ENCODE measurements around the gene IRAK1. TPM values are rescaled to one million over a fixed set of nuclear protein-coding genes. Genes with fewer than 3 reads are reported as not detected.

IRAK1 gene
- total and polyA plus RNA-seq, 2 donors (not counting 3 experiments of a cell fraction or from before 2014, with no cell fraction given): 63.6 to 138 TPM

DNA sequence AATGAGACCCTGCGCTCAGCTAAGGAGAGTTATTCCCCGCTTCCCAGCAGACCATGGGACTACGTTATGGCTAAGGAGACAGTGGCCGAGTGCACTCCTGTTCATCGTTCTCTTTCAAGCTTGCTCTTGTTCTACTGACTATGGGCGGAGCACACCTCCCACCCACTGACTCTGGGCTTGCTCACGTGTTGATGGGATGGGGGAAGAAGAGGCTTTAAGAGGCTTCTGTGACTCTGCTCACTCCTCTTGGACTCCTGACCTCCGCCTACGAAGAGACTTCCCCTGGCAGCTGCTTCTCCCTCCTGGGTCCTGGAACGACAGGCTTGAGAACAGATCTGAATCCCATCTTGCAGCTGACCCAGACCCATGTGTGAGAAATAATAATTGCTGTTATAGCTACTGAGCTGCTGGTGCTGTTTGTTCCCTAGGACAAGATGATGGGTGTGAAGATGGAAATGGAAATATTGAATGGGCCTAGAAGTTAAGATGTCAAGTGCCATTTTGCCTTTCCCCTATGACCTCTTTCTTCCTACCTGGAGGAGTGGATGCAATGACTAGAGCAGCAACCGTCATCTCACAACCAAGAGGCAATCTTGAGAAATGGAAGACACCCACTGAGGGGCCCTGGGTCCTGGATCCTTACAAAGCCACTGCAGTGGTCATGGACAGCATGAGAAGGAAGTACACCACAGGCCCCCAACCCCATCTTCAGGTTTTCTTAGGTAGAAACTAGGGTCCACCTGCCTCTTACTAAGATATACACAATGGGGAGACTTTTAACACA, 38.7 kb upstream of the IRAK1 start:
- peaks cover 46% of the 10 kb centered on the region for H3K79me2 ChIP-seq (ENCODE audit: control insufficient read depth, insufficient read depth, low read length)
- no peaks in the 10 kb centered on the region for H3K9me3 ChIP-seq (replicated peaks; ENCODE audit: control insufficient read depth, insufficient read depth, low read length)
- DNase-seq (ENCODE audit: low read depth, low spot score) (no peak), FAIRE-seq (no peak)
- H3K27me3 ChIP-seq (ENCODE audit: control insufficient read depth in 2 of 2, insufficient read depth in 2 of 2, low read length in 2 of 2): no peaks in the 10 kb centered on the region
- H3K9ac ChIP-seq (replicated peaks; ENCODE audit: extremely low read depth, insufficient read depth, low read length): no peak overlapping the region
- no peak overlapping the region for H3K4me3 ChIP-seq (replicated peaks in 1 of 3; ENCODE audit: insufficient read depth in 1 of 3, low read depth in 1 of 3, low read length in 3 of 3)
- intact Hi-C loops (cut with micrococcal nuclease): no loop called here
- H3K27ac ChIP-seq (ENCODE audit: insufficient read depth, low read depth, low read length): no peak overlapping the region
- no TSS peak for BruUV-seq (replicated peaks)
- H3K9me1 ChIP-seq (replicated peaks; ENCODE audit: control insufficient read depth, extremely low read depth, insufficient read depth, low read length): no peaks in the 10 kb centered on the region
- no peaks in the 10 kb centered on the region for H3K36me3 ChIP-seq (ENCODE audit: control insufficient read depth in 2 of 2, extremely low read depth in 1 of 2, insufficient read depth in 2 of 2, low read length in 2 of 2)
- no peak overlapping the region for H3K4me2 ChIP-seq (ENCODE audit: insufficient read depth, low read length)
- CTCF ChIA-PET: no interaction called here
- dilution Hi-C loops (cut with MboI; ENCODE audit: extremely low pct_ligation_motif_present, low sequenced_read_pairs): no loop called here
- peaks cover 7% of the 10 kb centered on the region for H3K4me1 ChIP-seq (ENCODE audit: control insufficient read depth, extremely low read depth, insufficient read depth, low read length)
- no peaks in the 10 kb centered on the region for H4K20me1 ChIP-seq (replicated peaks; ENCODE audit: control insufficient read depth, extremely low read depth, insufficient read depth, low read length)
- POLR2A ChIA-PET: no interaction called here
- TF ChIP-seq JUN (IDR thresholded peaks at IDR 0.05; ENCODE audit: borderline replicate concordance, insufficient read depth, insufficient read length, low read depth): no peak
- no peak for TF ChIP-seq FOS (IDR thresholded peaks at IDR 0.05; ENCODE audit: borderline replicate concordance, insufficient read depth, low read length)
- TF ChIP-seq, protein P1, sequence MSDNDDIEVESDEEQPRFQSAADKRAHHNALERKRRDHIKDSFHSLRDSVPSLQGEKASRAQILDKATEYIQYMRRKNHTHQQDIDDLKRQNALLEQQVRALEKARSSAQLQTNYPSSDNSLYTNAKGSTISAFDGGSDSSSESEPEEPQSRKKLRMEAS (IDR thresholded peaks at IDR 0.05; ENCODE audit: insufficient read depth, insufficient read length): no peak
- TF ChIP-seq POLR2A (IDR thresholded peaks at IDR 0.05; ENCODE audit: low read depth, low read length): no peak
- TF ChIP-seq MYC (IDR thresholded peaks at IDR 0.05; ENCODE audit: low read depth, low read length): no peak
- no peak overlapping the region for H2AFZ ChIP-seq (ENCODE audit: low read depth, low read length)

GRCh38 chrX:154057791-154058190, 38.1 kb upstream of the IRAK1 start:
- Histone ChIP-seq H3K4me3 (replicated peaks in 1 of 3; ENCODE audit: insufficient read depth in 1 of 3, low read depth in 1 of 3, low read length in 3 of 3) (no peak overlapping the region), H3K4me2 (ENCODE audit: insufficient read depth, low read length) (no peak overlapping the region), H3K9ac (replicated peaks; ENCODE audit: extremely low read depth, insufficient read depth, low read length) (no peak overlapping the region), H3K27me3 (ENCODE audit: control insufficient read depth in 2 of 2, insufficient read depth in 2 of 2, low read length in 2 of 2) (no peaks in the 10 kb centered on the region), H3K9me1 (replicated peaks; ENCODE audit: control insufficient read depth, extremely low read depth, insufficient read depth, low read length) (no peaks in the 10 kb centered on the region), H3K79me2 (ENCODE audit: control insufficient read depth, insufficient read depth, low read length) (peaks cover 46% of the 10 kb centered on the region), H3K9me3 (replicated peaks; ENCODE audit: control insufficient read depth, insufficient read depth, low read length) (no peaks in the 10 kb centered on the region), H3K36me3 (ENCODE audit: control insufficient read depth in 2 of 2, extremely low read depth in 1 of 2, insufficient read depth in 2 of 2, low read length in 2 of 2) (no peaks in the 10 kb centered on the region), H2AFZ (ENCODE audit: low read depth, low read length) (no peak overlapping the region), H3K27ac (ENCODE audit: insufficient read depth, low read depth, low read length) (no peak overlapping the region), H3K4me1 (ENCODE audit: control insufficient read depth, extremely low read depth, insufficient read depth, low read length) (peaks cover 7% of the 10 kb centered on the region), H4K20me1 (replicated peaks; ENCODE audit: control insufficient read depth, extremely low read depth, insufficient read depth, low read length) (no peaks in the 10 kb centered on the region)
- dilution Hi-C loops (cut with MboI; ENCODE audit: extremely low pct_ligation_motif_present, low sequenced_read_pairs): no loop called here
- POLR2A ChIA-PET: interaction anchor here (0.6 kb wide), 1 partner anchor 55 kb away, joined by 4 read pairs; no protein-coding TSS in a partner anchor
- CTCF ChIA-PET: interaction anchor here (1.8 kb wide), 1 partner anchor 44 kb away, joined by 4 read pairs; no protein-coding TSS in a partner anchor
- TF ChIP-seq MYC (IDR thresholded peaks at IDR 0.05; ENCODE audit: low read depth, low read length) (no peak), FOS (IDR thresholded peaks at IDR 0.05; ENCODE audit: borderline replicate concordance, insufficient read depth, low read length) (no peak)
- TF ChIP-seq, protein P2, sequence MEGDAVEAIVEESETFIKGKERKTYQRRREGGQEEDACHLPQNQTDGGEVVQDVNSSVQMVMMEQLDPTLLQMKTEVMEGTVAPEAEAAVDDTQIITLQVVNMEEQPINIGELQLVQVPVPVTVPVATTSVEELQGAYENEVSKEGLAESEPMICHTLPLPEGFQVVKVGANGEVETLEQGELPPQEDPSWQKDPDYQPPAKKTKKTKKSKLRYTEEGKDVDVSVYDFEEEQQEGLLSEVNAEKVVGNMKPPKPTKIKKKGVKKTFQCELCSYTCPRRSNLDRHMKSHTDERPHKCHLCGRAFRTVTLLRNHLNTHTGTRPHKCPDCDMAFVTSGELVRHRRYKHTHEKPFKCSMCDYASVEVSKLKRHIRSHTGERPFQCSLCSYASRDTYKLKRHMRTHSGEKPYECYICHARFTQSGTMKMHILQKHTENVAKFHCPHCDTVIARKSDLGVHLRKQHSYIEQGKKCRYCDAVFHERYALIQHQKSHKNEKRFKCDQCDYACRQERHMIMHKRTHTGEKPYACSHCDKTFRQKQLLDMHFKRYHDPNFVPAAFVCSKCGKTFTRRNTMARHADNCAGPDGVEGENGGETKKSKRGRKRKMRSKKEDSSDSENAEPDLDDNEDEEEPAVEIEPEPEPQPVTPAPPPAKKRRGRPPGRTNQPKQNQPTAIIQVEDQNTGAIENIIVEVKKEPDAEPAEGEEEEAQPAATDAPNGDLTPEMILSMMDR (IDR thresholded peaks at IDR 0.05; ENCODE audit: extremely low read depth in 1 of 2, insufficient read depth in 1 of 2, low read depth in 1 of 2, low read length in 2 of 2): no peak
- TF ChIP-seq, protein P1 (IDR thresholded peaks at IDR 0.05; ENCODE audit: insufficient read depth, insufficient read length): no peak
- FAIRE-seq: no peak
- BruUV-seq (replicated peaks): no TSS peak
- intact Hi-C loops (cut with micrococcal nuclease): no loop called here
- DNase-seq (ENCODE audit: low read depth, low spot score): no peak

Measured in endothelial cell of umbilical vein (primary cell).